Uterus (tissue), 2 donors: ENCODE measurements around the gene RNF10.

Source experiments
- CTCF ChIP-seq, 4 experiments: fragments of 200-600 bp in 2 of 4; fragments of 450-650 bp in 2 of 4; sonication (generic) in 2 of 4; IDR thresholded peaks; one replicate each; pipeline ENCODE4 v1.5.1; 2016 to 2019; ENCODE audit warnings: antibody characterized with exemption in 4 of 4, mild to moderate bottlenecking in 2 of 4, moderate library complexity in 1 of 4
- POLR2A ChIP-seq, 2 donors: fragments of 450-650 bp; IDR thresholded peaks; one replicate each; pipeline ENCODE4 v1.6.1; 2016; ENCODE audit warnings: antibody characterized with exemption in 2 of 2, mild to moderate bottlenecking in 1 of 2, moderate library complexity in 1 of 2

DNA sequence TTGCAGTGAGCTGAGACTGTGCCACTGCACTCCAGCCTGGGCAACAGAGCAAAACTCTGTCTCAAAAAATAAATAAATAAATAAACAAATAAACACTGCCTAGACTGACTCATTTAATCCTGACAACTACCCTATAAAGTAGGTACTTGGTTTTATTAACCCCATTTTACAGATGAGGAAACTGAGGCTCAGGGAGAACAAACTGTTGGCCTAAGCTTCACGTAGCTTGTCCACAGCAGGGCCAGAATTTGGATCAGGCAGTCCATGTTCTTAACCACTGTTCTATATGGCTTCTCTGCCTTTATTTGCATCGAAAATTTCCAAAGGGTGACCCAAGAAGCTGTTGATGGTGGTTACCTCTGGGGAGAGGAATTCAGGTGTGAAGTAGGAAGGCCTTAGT is 52.7 kb downstream of the RNF10 start:
- TF ChIP-seq CTCF (IDR thresholded peaks at IDR 0.05) (no peak), POLR2A (IDR thresholded peaks at IDR 0.05) (no peak)
